CD4-positive, alpha-beta T cell (primary cell): ENCODE results near the gene TLCD4. TPM values are rescaled to one million over a fixed set of nuclear protein-coding genes. Genes with fewer than 3 reads are reported as not detected.
A peak's percentile ranks its signal among the peaks of the same experiment; 100 is the strongest.

ENCODE experiments used
- ATAC-seq: fragments of 200-7000 bp; cut with Tn5 transposase; one replicate; pipeline ENCODE4 v1.10.0; 2022; ENCODE audit warnings: mild to moderate bottlenecking; ENCODE audit not compliant: poor library complexity
- CTCF ChIA-PET: fragments of 350-600 bp; sonication (Branson Sonifier 250); formaldehyde crosslinking; loops from one replicate; lab custom pipeline; 2021; ENCODE audit warnings: antibody characterized with exemption, inconsistent platforms; lab: Charles Lee
- POLR2A ChIA-PET: fragments of 350-600 bp; sonication (Branson Sonifier 250); formaldehyde crosslinking; loops from one replicate; lab custom pipeline; 2021; ENCODE audit warnings: antibody characterized with exemption, inconsistent platforms; lab: Charles Lee
- DNase-seq, 14 experiments: peaks; one replicate each; pipeline ENCODE4 v3.0.0-alpha.2; 2013 to 2020; ENCODE audit warnings: mixed read lengths in 2 of 14
- H3K27ac ChIP-seq, 2 donors: one replicate each; pipeline versions ENCODE4 v1.5.1 to v1.7.0; 2013; ENCODE audit warnings: low read length in 2 of 2, low read depth in 1 of 2, mild to moderate bottlenecking in 1 of 2
- H3K27me3 ChIP-seq, 2 experiments: 1 replicate in 1 of 2; 2 replicates in 1 of 2; pipeline versions ENCODE4 v1.6.1 to v1.7.0; 2013; ENCODE audit warnings: low read length in 2 of 2, control low read depth in 1 of 2, mild to moderate bottlenecking in 1 of 2, moderate library complexity in 1 of 2; ENCODE audit not compliant: insufficient read depth in 2 of 2, control insufficient read depth in 1 of 2
- H3K36me3 ChIP-seq: one replicate; pipeline ENCODE4 v1.6.1; 2013; ENCODE audit warnings: low read length, control low read depth; ENCODE audit not compliant: insufficient read depth
- H3K4me1 ChIP-seq: one replicate; pipeline ENCODE4 v1.6.1; 2013; ENCODE audit warnings: low read length, control low read depth; ENCODE audit not compliant: insufficient read depth
- H3K4me3 ChIP-seq: one replicate; pipeline ENCODE4 v1.5.1; 2013; ENCODE audit warnings: mild to moderate bottlenecking, low read length, moderate library complexity
- H3K9me3 ChIP-seq, 2 experiments: 1 replicate in 1 of 2; 2 replicates in 1 of 2; pipeline versions ENCODE4 v1.6.1 to v1.7.0; 2013; ENCODE audit warnings: low read length in 2 of 2, mild to moderate bottlenecking in 2 of 2, control low read depth in 1 of 2, moderate library complexity in 1 of 2; ENCODE audit not compliant: control insufficient read depth in 1 of 2, insufficient read depth in 1 of 2
- H3K27ac Mint-ChIP-seq: one replicate; pipeline ENCODE4 v1.8.0; 2020; ENCODE audit warnings: mixed read lengths
- H3K27me3 Mint-ChIP-seq: one replicate; pipeline ENCODE4 v1.8.0; 2021; ENCODE audit warnings: mixed read lengths
- H3K36me3 Mint-ChIP-seq: one replicate; pipeline ENCODE4 v1.8.0; 2021; ENCODE audit warnings: low read depth, mixed read lengths
- H3K4me1 Mint-ChIP-seq: one replicate; pipeline ENCODE4 v1.8.0; 2021; ENCODE audit warnings: low read depth, mixed read lengths
- H3K4me3 Mint-ChIP-seq: one replicate; pipeline ENCODE4 v1.8.0; 2020; ENCODE audit warnings: mild to moderate bottlenecking, mixed read lengths
- H3K9me3 Mint-ChIP-seq: one replicate; pipeline ENCODE4 v1.8.0; 2020; ENCODE audit warnings: mixed read lengths
- CTCF ChIP-seq: fragments of 200-600 bp; IDR thresholded peaks from one replicate; pipeline ENCODE4 v1.8.0; 2022; ENCODE audit warnings: antibody characterized with exemption, mild to moderate bottlenecking
- intact Hi-C, 2 experiments: fragments of 100-400 bp; cut with DNase I in 1 of 2; cut with micrococcal nuclease in 1 of 2; formaldehyde crosslinking; loops; one replicate each; pipeline versions ENCODE4 v1.15.1 to v1.9.0; 2023 to 2025; cut with DNase I, micrococcal nuclease
- total RNA-seq, 174 experiments: library from RNA in 2 of 174; stranded (reverse) in 2 of 174; gene quantifications; one replicate each; pipeline ENCODE4 v1.2.3 and lab custom pipeline; 2021 to 2026

TLCD4 gene
- total RNA-seq, 2 experiments from 2014 or later: 0.11 TPM; not detected in 1

- H3K4me3 Mint-ChIP-seq: no peak overlapping the region
- ATAC-seq (no peak), DNase-seq (no peak)
- no peaks in the 10 kb centered on the region for H3K9me3 ChIP-seq
- intact Hi-C loops: no loop called here
- no peak for TF ChIP-seq CTCF
- H3K36me3 Mint-ChIP-seq: no peaks in the 10 kb centered on the region
- H3K27ac Mint-ChIP-seq: no peak overlapping the region
- H3K4me1 Mint-ChIP-seq: no peaks in the 10 kb centered on the region
- no peaks in the 10 kb centered on the region for H3K4me1 ChIP-seq
- H3K36me3 ChIP-seq: no peaks in the 10 kb centered on the region
- CTCF ChIA-PET: no interaction called here
- no peak overlapping the region for H3K4me3 ChIP-seq
- H3K27ac ChIP-seq: no peak overlapping the region
- peaks cover 7 to 8% of the 10 kb centered on the region in 2 experiments for H3K27me3 ChIP-seq
- POLR2A ChIA-PET: no interaction called here
- no peaks in the 10 kb centered on the region for H3K9me3 Mint-ChIP-seq
- peaks cover 40% of the 10 kb centered on the region for H3K27me3 Mint-ChIP-seq
These were observed 6.1 kb upstream of the TLCD4 start for GRCh38 chr1:95111014-95111413.

- Histone ChIP-seq H3K27ac (no peak overlapping the region), H3K4me3 (no peak overlapping the region), H3K9me3 (no peaks in the 10 kb centered on the region), H3K4me1 (peaks cover 12% of the 10 kb centered on the region), H3K36me3 (no peaks in the 10 kb centered on the region), H3K27me3 (peaks cover 14 to 17% of the 10 kb centered on the region in 2 experiments)
- peaks cover 4% of the 10 kb centered on the region for H3K4me1 Mint-ChIP-seq
- peaks cover 53% of the 10 kb centered on the region for H3K27me3 Mint-ChIP-seq
- ChIA-PET CTCF (interaction anchor here (0.6 kb wide), 1 partner anchor 26 kb away, joined by 3 read pairs; no protein-coding TSS in a partner anchor), POLR2A (no interaction called here)
- H3K27ac Mint-ChIP-seq: no peak overlapping the region
- H3K9me3 Mint-ChIP-seq: no peaks in the 10 kb centered on the region
- intact Hi-C loops: no loop called here
- H3K4me3 Mint-ChIP-seq: no peak overlapping the region
- DNase-seq (no peak), ATAC-seq (no peak)
- no peak for TF ChIP-seq CTCF
- H3K36me3 Mint-ChIP-seq: peaks cover 4% of the 10 kb centered on the region
These were observed 3.5 kb upstream of the TLCD4 start for GRCh38 chr1:95113684-95114083.

DNA sequence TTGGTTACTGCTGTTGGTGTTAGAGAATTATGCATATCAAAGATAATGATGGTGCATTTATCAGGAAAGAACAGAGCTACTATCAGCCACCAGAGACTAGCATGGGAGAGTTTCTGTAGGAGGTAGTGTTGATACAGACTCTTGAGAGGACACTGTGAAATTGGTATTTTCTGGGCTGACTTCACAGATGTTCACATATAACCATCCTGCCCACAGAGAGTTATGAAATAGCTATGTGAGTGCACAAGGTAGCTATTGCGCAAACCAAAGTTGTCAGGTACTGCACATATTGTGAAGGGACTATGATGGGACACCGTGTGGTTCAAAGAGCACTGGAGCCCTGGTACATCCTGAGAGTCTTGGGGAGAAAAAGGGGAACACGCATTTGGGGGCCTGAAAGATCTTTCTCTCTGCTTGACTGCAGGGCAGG is 1.4 kb upstream of the TLCD4 start:
- H3K36me3 Mint-ChIP-seq: peaks cover 4% of the 10 kb centered on the region
- H3K9me3 Mint-ChIP-seq: no peaks in the 10 kb centered on the region
- peaks cover 4% of the 10 kb centered on the region for H3K4me1 Mint-ChIP-seq
- ATAC-seq: no peak
- CTCF ChIA-PET: interaction anchor here (1.3 kb wide), 1 partner anchor 10 kb away, joined by 3 read pairs; no protein-coding TSS in a partner anchor
- POLR2A ChIA-PET: no interaction called here
- no peak overlapping the region for H3K27ac Mint-ChIP-seq
- H3K27ac ChIP-seq: no peak overlapping the region
- no peak overlapping the region for H3K4me3 ChIP-seq
- peaks cover 64% of the 10 kb centered on the region for H3K27me3 Mint-ChIP-seq
- peak overlapping the region; percentile 69 for H3K4me3 Mint-ChIP-seq
- no peak for TF ChIP-seq CTCF
- peaks cover 12% of the 10 kb centered on the region for H3K4me1 ChIP-seq
- no peaks in the 10 kb centered on the region for H3K36me3 ChIP-seq
- H3K9me3 ChIP-seq: no peaks in the 10 kb centered on the region
- no peak for DNase-seq
- intact Hi-C loops: loop anchor here in 1 of 2 experiments (5.0 kb wide), 1 partner anchor 112 kb away; no protein-coding TSS in a partner anchor
- H3K27me3 ChIP-seq: peaks cover 21 to 30% of the 10 kb centered on the region in 2 experiments
